ENCODE data around the gene RNF14. TPM values are rescaled to one million over a fixed set of nuclear protein-coding genes. Genes with fewer than 3 reads are reported as not detected.

RNF14 gene
- total RNA-seq, 1 experiment from 2014 or later, result 20.1 TPM

DNA sequence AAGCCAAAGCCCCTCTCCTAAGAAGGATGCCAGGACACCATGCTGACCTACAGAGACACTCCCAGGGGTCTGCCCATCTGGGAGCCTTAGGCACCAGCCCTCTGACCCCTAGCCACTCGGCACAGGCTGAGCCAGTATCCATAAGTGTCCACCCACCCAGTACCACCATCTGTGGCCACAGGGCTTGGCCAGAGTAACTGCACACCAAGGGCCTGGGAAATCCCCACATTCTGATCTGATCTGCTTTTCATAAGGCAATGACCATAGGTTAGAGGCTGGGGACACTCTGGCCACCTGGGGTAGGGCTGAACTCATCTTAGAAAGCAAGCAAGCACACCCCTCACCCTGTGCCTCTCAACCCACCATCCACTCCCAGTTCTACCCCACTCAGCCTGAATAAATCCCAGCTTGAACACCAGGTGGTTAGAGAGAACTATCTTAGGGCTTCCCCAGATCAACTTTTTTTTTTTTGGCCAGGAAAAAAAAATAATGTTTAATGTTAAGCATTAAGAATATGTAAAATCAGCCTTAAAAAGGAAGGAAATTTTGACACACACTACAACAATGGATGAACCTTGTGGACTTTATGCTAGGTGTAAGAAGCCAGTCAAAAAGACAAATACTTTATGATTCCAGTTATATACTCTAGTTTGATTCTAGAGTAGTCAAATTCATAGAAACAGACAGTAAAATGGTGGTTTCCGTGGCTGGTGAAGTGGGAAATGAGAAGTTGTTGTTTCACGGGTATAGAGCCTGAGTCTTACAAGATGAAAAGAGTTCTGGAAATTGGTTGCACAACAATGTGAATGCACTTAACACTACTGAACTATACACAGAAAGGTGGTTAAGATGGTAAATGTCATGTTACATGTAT is 37.7 kb downstream of the RNF14 start:
- Mint-ChIP-seq H3K27me3 (ENCODE audit: low read depth) (no peaks in the 10 kb centered on the region), H3K9me3 (no peaks in the 10 kb centered on the region)

More for the DNA sequence above, 37.7 kb downstream of the RNF14 start:
- H2BK120ac ChIP-seq (ENCODE audit: low read depth, low read length, poor library complexity, severe bottlenecking), result no peak overlapping the region
- no peak overlapping the region for H2BK12ac ChIP-seq (ENCODE audit: insufficient read length, low read depth, low read length)
- peaks cover 2% of the 10 kb centered on the region for H4K20me1 ChIP-seq (ENCODE audit: control insufficient read depth, insufficient read depth, insufficient read length)
- no peak overlapping the region for H3K27ac Mint-ChIP-seq
- H3K79me2 ChIP-seq (ENCODE audit: insufficient read depth, low read length), result no peaks in the 10 kb centered on the region
- no peak overlapping the region for H4K91ac ChIP-seq (ENCODE audit: insufficient read length, low read depth, low read length)
- H3K9ac ChIP-seq (ENCODE audit: extremely low read depth, insufficient read length, low read length), result no peak overlapping the region
- H2BK5ac ChIP-seq (ENCODE audit: insufficient read length, low read length), result no peak overlapping the region
- no peak overlapping the region for H3K4me2 ChIP-seq (ENCODE audit: insufficient read depth, insufficient read length, low read length)
- H3K4me3 Mint-ChIP-seq, result no peak overlapping the region
- no peaks in the 10 kb centered on the region for H3K79me1 ChIP-seq (ENCODE audit: insufficient read depth, low read depth, low read length, poor library complexity, severe bottlenecking)
- no peak overlapping the region for H2BK15ac ChIP-seq (ENCODE audit: low read depth, low read length)
- H3K23me2 ChIP-seq (ENCODE audit: insufficient read length, low read depth, low read length, poor library complexity, severe bottlenecking), result no peaks in the 10 kb centered on the region
- WGBS (ENCODE audit: extremely low coverage, insufficient read length, low lambda C conversion rate), result no CpG with 5 or more reads among the region's 3 CpGs
- H3K4ac ChIP-seq (ENCODE audit: low read depth, low read length), result no peak overlapping the region
- TF ChIP-seq, protein P1, sequence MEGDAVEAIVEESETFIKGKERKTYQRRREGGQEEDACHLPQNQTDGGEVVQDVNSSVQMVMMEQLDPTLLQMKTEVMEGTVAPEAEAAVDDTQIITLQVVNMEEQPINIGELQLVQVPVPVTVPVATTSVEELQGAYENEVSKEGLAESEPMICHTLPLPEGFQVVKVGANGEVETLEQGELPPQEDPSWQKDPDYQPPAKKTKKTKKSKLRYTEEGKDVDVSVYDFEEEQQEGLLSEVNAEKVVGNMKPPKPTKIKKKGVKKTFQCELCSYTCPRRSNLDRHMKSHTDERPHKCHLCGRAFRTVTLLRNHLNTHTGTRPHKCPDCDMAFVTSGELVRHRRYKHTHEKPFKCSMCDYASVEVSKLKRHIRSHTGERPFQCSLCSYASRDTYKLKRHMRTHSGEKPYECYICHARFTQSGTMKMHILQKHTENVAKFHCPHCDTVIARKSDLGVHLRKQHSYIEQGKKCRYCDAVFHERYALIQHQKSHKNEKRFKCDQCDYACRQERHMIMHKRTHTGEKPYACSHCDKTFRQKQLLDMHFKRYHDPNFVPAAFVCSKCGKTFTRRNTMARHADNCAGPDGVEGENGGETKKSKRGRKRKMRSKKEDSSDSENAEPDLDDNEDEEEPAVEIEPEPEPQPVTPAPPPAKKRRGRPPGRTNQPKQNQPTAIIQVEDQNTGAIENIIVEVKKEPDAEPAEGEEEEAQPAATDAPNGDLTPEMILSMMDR (conservative IDR thresholded peaks at IDR 0.05), result no peak
- no peak for DNase-seq
- no peak overlapping the region for H2AK5ac ChIP-seq (ENCODE audit: insufficient read length, low read length)
- no peak overlapping the region for H4K5ac ChIP-seq (ENCODE audit: insufficient read length, low read depth, low read length)
- H3K27ac ChIP-seq (ENCODE audit: insufficient read length, low read depth, low read length), result no peak overlapping the region
- H3K4me1 ChIP-seq (ENCODE audit: insufficient read depth, low read length), result no peaks in the 10 kb centered on the region
- no peak overlapping the region for H3K18ac ChIP-seq (ENCODE audit: insufficient read length, low read depth, low read length)
- no peak overlapping the region for H4K8ac ChIP-seq (replicated peaks; ENCODE audit: insufficient read length, low read depth, low read length)
- H3T11ph ChIP-seq (ENCODE audit: low read length), result no peak overlapping the region
- no peaks in the 10 kb centered on the region for H3K4me1 Mint-ChIP-seq
- H3K14ac ChIP-seq (ENCODE audit: insufficient read depth, low read length), result no peak overlapping the region
- peaks cover 20 to 84% (median 76%) of the 10 kb centered on the region in 3 experiments; a peak in 6 of 7 replicates for H3K36me3 Mint-ChIP-seq (ENCODE audit: insufficient read depth in 1 of 3, low read depth in 3 of 3)
- H2BK20ac ChIP-seq (ENCODE audit: low read depth, low read length, poor library complexity, severe bottlenecking), result no peak overlapping the region
- H3K56ac ChIP-seq (ENCODE audit: insufficient read length, low read depth, low read length), result no peak overlapping the region
- no peaks in the 10 kb centered on the region for H3K9me3 ChIP-seq (ENCODE audit: control insufficient read depth, low read depth, low read length)
- no peak overlapping the region for H2AFZ ChIP-seq (ENCODE audit: low read length)
- H3K27me3 ChIP-seq (ENCODE audit: insufficient read depth, low read length), result no peaks in the 10 kb centered on the region
- no peak overlapping the region for H3K23ac ChIP-seq (ENCODE audit: insufficient read length, low read depth, low read length)
